HG02885 (cell line): ENCODE measurements around the gene KCNJ8.
"Not testable (repeated sequence)": the region's sequence is repeated elsewhere in the genome, so short reads cannot be mapped to it uniquely, and the experiment has no call there.

Source experiments
- ATAC-seq: cut with Tn5 transposase; IDR thresholded peaks from one replicate; pipeline ENCODE4 v1.9.1; 2021; ENCODE audit warnings: mild to moderate bottlenecking; ENCODE audit not compliant: unreplicated experiment, poor library complexity

Gene KCNJ8

DNA sequence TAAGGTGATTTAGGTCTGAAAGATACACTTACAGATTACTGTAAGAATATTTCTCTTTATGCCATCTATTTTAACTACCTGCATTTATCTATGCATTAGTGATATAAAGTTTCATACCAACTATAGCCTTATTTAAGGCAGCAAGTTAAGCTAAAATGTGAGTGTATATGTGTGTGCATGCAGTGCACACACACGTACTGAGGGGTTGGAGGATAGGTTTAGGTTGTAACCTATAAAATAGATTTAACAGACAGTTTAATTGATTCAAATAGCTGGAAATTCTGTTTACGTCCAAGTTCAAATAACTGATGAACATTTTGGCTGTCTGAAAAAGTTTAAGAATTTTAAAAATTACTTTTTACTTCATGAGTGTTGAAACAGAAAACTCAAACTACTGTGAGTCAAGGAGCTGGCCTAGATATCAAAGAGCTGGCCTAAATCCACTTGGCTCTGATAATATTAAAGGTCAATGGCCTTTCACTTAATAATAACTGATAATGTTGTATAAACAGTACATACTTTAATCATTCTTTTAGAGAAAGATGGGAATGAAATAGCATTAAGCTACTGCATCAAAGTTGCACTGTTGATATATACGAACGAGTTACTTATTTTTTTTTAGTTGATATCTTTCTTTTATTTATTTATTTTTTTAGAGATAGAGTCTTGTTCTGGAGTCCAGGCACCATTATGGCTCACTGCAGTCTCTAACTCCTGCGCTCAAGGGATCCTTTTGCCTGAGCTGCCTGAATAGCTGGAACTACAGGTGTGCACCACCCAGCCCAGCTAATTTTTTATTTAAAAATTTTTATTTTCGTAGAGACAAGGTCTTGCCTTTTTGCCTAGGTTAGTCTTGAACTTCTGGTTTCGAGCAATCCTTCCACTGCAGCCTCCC, 13.8 kb upstream of the KCNJ8 start:
- no peak for ATAC-seq

- ATAC-seq: no peak
These were observed 11.6 kb upstream of the KCNJ8 start for GRCh38 chr12:21786041-21786531.

DNA sequence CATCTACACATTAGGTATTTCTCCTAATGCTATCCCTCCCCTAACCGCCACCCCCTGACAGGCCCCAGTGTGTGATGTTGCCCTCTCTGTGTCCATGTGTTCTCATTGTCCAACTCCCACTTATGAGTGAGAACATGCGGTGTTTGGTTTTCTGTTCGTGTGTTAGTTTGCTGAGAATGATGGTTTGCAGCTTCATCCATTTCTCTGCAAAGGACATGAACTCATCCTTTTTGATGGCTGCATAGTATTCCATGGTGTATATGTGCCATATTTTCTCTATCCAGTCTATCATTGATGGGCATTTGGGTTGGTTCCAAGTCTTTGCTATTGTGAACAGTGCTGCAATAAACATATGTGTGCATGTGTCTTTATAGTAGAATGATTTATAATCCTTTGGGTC, 8.2 kb upstream of the KCNJ8 start:
- ATAC-seq: not testable (repeated sequence)

GRCh38 chr12:21780786-21781185, 6.3 kb upstream of the KCNJ8 start:
- no peak for ATAC-seq

DNA sequence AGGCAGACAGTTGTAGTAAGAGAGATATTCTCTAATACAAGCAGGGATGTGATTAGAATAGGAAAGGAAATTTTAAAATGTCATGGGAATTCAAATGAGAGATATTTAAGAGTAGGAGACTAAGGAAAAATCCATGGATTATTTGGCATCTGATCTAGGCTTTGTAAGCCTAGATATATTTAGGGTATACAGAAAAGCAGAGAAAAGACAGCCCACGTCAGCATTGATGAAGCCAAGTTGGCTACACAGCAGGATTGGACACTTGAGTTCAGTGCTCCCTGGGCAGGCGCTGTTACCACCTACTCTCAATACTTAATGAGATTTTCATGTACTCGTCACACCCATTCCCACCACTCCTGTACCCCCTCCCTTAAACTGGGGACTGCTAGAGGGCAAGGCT, 1.7 kb upstream of the KCNJ8 start:
- no peak for ATAC-seq

DNA sequence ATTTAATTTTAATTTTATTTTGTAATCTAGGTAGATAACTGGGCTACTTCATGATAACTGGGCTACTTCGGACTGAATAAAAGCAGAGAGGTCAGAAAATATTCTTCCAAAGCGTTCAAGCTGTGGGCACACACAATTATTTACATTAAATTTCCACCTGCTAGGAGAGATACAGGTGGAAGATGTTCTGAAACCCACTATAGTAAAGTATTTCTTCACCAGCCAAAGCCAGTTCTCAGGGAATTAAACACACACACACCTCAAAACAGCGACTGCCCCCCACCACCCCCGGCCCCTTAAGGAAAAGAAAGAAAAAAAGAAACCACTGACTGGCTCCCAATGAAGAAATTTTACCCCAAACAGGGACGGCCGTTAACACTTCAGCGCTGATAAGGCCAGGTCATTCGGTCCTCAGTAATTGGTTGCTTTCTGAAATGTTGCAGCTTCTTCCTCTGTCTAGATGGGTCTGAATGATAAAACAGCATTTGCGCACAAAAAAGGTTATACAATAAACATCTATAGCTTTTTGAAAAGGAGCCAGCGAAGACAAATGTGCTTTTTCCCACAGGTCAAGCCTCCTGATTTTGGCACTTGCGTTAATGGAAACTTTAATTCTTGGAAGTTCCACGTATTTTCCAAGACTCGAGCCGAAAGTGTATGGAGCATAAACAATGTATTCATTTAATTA, 771 bp upstream of the KCNJ8 start:
- no peak for ATAC-seq

GRCh38 chr12:21773806-21774205, 700 bp downstream of the KCNJ8 start:
- ATAC-seq: no peak

DNA sequence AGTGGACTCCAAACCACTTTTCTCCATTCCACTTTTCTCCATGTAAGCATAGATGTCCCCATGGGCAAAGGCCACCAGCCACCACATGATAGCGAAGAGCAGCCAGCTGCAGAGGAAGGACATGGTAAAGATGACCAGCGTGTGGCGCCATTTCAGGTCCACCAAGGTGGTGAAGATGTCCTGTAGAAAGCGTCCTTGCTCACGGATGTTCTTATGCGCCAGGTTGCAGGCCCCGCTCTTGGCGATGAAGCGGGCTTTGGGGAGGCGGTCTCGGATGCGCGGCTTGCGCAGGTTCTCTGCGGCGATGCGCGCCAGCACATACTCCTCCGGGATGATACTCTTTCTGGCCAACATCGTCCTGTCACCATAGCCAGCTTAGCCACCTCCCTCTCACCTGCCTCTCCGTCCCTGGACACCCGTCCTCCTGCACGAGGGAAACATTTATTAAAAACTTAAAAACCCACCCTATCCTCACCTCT, 1.2 kb downstream of the KCNJ8 start:
- no peak for ATAC-seq

DNA sequence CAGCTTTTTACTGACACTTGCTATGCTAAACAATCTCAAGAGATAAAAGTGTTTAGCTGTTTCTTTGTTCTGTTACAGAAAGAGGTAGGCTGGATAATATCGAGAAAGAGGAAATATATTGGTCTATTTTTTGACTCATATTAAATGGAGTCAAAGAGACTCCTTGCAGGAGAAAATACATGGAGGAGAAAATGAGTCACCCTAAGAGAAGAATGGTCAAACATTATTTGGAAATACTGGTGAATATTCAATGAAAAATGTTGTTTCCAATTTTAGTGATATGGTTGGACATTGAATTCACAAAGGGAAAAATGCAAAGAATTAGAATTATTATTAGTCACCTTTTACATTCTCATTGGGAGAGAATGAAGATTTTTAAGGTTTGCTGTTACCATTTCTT, 3.2 kb downstream of the KCNJ8 start:
- no peak for ATAC-seq

DNA sequence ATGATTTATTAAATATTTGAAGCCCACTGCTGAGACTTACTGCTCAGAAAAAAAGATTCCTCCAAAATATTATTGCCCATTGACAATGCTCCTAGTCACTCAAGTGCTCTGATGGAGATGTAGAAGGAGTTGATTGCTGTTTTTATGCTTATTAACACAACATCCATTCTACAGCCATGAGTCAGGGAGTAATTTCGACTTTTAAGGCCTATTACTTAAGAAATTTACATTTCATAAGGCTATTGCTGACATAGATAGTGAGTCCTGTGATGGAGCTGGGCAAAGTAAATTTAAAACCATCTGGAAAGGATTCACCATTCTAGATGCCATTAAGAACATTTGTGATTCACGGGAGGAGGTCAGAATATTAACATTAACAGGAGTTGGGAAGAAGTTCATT, 5.2 kb downstream of the KCNJ8 start:
- no peak for ATAC-seq

DNA sequence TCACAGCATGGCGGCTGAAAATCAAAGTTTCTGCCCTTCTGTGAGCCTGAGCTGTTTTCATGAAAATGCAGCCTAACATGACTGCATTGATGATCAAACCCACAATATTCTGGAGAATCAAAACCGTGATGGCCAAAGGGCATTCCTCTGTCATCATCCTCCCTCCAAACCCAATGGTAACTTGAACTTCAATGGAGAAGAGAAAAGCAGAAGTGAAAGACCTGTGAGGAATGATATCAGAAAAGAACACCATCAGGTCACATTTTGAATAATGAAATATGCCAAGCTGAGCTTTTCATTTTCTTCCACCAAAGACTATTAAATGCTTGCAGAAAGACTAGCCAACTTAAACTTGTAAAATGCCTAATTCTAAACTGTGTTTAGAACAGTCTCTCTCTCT, 8.1 kb downstream of the KCNJ8 start:
- no peak for ATAC-seq

GRCh38 chr12:21764950-21765349, 9.6 kb downstream of the KCNJ8 start:
- no peak for ATAC-seq

DNA sequence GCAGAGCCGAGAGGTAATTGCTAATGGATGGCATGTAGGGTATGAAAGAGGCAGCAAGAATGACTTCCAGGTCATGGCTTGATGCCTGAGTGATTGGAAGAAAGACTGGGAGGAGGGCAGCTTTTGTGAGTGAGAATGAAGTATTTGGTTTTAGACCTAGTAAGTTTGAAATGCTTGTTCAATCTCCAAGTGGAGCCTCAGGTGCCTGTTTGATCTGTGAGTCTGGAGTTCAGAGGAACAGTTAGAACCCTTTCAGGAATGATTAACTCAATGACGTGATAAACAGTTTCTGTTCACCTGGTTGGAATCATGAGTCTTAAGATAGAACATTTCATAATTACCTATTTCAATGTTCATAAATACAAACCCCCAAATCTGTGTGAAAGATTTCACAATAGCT, 10.4 kb downstream of the KCNJ8 start:
- ATAC-seq: no peak

GRCh38 chr12:21763531-21763930, 11.0 kb downstream of the KCNJ8 start:
- no peak for ATAC-seq

DNA sequence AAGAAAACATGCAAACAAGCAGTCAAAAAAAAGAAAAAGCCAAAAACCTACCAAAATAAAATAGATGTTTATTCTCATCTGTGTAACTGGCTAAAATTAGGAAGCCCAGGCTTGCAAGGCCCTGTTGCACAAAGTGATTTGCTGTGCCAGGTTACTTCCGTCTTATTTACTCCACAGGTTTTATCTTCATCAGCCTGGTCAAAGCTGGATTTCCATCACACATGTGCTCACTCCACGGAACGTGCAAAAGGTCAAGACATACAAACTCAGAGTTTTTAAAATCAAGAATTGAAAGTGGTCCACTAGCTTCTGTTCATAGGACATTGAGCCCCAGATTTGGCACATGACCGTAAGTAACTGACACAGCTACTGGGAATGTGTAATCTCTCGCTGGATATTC, 14.8 kb downstream of the KCNJ8 start:
- no peak for ATAC-seq

GRCh38 chr12:21757735-21758134, 16.8 kb downstream of the KCNJ8 start:
- ATAC-seq: no peak

DNA sequence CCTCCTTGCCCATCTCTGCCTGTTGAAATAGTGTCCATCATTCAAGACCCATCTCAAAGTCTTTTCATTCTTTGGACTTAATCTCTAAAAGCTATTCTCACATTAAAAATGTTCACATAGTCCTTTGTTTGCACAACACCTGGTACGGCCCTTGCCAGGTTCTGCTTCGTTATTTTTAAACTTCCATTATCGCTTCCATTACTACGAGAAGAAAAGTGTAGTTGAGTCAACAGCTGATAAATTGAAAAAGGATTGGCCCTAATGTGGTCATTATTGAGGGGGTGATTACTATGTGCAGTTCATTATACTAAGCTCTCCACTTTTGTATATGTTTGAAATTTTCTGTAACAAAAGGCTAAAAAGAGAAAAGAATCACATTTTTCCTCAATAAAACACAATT, 17.8 kb downstream of the KCNJ8 start:
- no peak for ATAC-seq

GRCh38 chr12:21751517-21751916, 23.0 kb downstream of the KCNJ8 start:
- ATAC-seq: no peak

DNA sequence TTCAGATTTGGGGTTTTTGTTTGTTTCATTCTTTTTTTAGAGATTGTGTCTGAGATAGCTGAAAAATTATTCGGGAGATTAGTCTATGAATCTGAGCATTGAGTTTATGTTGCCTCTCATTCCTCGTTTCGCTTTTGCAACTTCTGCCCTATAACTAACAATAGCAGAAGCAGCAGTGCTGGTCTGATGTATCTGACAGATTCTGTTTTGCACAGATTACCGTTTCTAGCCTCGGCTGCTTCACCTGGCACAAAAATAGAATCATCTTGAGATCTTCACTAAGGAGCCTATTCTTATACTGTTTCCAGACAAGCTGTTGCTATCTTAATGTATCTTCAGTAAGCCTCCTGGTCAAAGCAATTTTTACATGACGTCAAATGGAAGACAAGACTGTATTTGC, 29.2 kb downstream of the KCNJ8 start:
- no peak for ATAC-seq

GRCh38 chr12:21731144-21731543, 43.4 kb downstream of the KCNJ8 start:
- no peak for ATAC-seq

- ATAC-seq: no peak
These were observed 48.8 kb downstream of the KCNJ8 start for GRCh38 chr12:21725731-21726130.
